ENCODE measurements around the gene MAEA.

- TF ChIP-seq POLR2A (IDR thresholded peaks at IDR 0.05) = no peak
- TF ChIP-seq CTCF (IDR thresholded peaks at IDR 0.05) = no peak
- no peak for TF ChIP-seq EP300 (IDR thresholded peaks at IDR 0.05)
Observed at GRCh38 chr4:1376391-1376840, 86.7 kb downstream of the MAEA start.

All from ovary (tissue), 3 donors.